NAMALWA (cell line): Measurements from ENCODE around the gene CEP20.
"Not testable (repeated sequence)": the region's sequence is repeated elsewhere in the genome, so short reads cannot be mapped to it uniquely, and the experiment has no call there.

Experiments
- DNase-seq: peaks from one replicate; pipeline ENCODE4 v3.0.0-alpha.2; 2015; ENCODE audit warnings: low spot score

CEP20 gene, protein sequence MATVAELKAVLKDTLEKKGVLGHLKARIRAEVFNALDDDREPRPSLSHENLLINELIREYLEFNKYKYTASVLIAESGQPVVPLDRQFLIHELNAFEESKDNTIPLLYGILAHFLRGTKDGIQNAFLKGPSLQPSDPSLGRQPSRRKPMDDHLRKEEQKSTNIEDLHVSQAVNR

DNA sequence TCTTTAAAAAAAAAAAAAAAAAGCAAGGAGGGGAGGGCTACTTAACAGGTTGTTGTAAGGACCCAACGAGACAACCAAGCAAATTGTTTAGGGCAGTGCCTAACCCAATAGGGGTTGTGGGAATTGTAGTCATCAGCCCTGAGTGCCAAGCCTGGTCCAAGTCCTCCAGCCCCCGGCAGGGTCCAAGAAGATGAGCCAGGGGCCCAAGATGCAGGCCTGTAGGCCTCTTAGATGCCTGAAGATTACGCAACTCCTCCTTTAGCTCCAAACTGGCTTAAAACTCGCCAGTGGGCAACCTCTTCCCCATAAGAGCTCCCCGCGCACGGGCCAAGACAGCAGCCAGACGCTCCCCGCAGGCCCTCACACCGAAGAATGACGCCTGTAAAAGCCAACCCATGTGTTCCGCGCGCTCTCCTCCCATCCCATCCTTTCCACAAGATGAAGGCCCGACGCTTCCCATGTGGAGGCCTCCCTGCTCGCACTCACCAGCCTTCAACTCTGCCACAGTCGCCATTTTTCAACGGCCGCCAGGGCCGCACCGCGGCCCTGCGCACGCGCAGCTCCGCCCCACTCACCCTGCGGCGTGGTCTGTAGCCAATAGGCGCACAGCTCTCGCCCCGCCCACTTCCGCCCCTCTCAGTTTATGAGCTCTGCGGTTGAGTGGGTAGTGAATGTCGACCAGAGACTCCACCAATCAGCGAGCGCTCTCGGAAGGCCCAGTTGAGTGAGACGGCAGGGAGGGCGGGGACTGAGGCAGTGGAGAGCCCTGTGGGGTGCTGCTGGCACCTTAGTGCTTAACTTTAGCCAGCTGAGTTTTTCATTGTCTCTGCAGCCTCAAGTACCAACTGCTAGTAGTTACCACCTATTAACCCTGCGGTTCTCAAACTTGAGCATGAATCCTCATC is at the start of gene CEP20:
CEP20 (minus strand) TSS at position 532 of the 905 bp plus-strand sequence; CDS start at position 514, 18 bp downstream.
- peak; percentile 100 for DNase-seq

DNA sequence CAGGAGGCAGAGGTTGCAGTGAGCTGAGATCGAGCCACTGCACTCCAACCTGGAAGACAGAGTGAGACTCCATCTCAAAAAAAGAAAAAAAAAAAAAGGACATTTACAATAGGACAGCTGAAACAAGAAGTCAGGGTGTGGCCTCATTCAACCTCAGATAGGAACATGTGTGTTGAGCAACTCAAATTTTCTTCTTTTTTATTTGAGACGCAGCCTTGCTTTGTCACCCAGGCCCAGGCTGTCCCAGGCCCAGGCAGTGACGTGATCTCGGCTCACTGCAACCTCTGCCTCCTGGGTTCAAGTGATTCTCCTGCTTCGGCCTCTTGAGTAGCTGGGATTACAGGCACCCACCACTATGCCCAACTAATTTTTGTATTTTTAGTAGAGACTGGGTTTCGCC is 48.4 kb upstream of the CEP20 start:
- not testable (repeated sequence) for DNase-seq

DNA sequence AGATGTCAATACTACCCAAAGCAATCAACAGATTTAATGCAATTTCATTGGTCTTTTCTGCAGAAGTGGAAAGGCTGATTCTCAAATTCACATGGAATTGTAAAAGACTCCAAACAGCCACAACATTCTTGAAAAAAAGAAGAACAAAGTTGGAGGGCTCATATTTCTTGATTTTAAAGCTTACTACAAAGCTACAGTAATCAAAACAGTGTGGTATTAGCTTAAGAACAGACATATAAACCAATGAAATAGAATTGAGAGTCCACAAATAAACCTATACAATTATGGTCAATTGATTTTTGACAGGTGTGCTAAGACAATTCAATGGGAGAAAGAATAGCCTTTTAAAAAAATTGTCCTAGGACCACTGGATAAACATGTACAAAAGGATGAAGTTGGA is 46.6 kb upstream of the CEP20 start:
- no peak for DNase-seq

DNA sequence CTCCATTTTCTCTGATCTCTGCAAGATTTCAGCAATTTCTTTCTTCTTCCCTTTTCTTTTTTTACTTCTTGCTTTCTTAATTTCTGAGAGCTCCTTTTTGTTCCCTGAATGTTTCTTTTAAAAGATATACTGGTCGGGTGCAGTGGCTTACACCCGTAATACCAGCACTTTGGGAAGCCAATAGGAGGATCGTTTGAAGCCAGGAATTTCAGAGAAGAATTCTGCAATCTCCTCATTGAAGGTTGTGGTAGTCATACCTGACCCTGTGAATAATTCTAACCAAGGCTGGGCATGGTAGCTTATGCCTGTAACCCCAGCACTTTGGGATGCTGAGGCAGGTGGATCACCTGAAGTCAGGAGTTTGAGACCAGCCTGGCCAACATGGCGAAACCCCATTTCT is 45.4 kb upstream of the CEP20 start:
- DNase-seq: no peak

DNA sequence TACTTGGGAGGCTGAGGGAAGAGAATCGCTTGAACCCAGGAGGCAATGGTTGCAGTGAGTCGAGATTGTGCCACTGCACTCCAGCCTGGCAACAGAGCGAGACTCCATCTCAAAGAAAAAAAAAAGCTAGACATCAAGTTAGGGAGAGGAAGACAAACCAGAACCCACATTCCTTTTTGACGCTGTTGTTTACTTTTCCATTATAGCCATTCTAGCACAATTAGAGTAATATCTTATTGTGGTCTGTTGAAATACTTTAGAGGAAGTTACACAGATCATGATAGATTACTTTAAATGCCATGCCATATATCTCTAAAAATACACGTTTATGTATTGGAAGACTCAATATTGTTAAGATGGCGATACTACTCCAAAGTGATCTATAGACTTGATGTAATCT is 44.5 kb upstream of the CEP20 start:
- no peak for DNase-seq

DNA sequence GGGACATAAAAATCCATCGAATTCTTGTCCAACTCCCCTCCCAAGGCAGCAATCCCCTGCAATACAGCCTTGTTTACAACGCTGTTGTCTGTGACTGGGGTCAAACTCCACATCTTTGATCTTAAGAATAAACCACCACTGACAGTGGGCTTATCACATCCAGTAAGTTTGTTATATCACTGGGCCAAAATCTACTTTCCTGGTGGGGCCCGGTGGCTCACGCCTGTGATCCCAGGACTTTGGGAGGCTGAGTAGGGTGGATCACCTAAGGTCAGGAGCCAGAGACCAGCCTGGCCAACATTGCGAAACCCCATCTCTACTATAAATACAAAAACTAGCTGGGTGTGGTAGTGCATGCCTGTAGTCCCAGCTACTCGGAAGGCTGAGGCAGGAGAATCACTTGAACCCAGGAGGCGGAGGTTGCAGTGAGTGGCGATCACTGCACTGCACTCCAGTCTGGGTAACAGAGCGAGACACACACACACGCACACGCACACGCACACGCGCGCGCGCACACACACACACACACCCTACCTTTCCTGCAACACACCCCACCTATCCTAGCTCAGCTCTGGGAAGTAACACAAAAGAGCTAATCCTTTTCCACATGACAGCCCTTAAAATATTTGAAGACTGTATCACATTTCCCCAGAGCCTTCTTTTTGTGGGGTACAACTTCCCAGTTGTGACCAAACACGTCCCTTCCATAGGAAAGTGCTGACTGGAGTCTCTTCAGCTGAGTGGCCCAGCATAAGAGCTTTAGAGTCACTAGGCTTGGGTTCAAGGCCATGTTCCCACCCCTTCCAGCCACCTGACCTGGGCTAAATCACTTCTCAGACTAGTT is 40.1 kb upstream of the CEP20 start:
- DNase-seq: no peak

DNA sequence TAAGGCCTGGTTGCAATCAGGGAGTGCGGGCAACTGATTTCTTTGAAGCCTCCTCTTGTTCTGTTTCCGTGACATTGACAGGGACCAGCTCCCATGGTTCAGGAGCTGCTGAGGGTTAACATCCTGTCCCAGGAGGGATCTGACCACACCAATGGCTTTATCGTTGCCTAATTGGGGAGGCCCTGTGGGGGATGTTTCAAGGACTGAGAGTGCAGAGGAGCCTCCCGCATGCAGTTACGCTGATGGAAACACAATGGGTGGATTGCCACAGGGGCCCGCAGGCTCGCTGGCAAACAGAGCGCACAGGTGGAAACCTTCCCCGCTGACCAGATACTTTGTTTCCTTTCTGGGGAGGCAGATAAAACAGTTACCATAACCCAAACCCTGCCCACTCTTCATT is 37.2 kb upstream of the CEP20 start:
- DNase-seq: no peak

DNA sequence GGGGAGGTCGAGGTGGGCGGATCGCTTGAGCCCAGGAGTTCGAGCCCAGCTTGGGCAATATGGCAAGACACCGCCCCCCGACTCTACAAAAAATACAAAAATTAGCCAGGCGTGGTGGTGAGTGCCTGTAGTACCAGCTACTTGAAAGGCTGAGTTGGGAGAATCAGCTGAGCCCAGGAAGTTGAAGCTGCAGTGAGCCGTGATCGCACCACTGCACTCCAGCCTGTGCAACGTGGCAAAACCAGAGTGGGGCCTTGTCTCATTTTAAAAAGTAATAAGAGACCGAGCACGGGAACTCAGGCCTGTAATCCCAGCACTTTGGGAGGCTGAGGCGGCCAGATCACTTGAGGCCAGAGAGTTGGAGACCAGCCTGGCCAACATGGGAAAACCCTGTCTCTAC is 36.6 kb upstream of the CEP20 start:
- DNase-seq: no peak

DNA sequence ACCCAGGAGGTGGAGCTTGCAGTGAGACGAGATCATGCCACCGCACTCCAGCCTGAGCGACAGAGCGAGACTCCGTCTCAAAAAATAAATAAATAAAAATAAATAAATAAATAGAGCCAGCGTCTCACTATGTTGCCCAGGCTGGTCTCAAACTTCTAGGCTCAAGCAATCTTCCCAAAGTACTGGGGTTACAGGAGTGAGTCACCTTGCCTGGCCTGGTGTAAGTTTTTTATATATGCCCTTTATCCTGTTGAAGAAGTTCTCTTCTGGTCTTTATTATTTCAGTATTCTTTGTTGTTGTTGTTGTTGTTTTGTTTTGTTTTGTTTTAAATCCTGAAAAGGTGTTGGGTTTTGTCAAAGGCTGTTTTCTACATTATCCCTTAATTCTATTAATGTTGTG is 30.9 kb upstream of the CEP20 start:
- DNase-seq: no peak

DNA sequence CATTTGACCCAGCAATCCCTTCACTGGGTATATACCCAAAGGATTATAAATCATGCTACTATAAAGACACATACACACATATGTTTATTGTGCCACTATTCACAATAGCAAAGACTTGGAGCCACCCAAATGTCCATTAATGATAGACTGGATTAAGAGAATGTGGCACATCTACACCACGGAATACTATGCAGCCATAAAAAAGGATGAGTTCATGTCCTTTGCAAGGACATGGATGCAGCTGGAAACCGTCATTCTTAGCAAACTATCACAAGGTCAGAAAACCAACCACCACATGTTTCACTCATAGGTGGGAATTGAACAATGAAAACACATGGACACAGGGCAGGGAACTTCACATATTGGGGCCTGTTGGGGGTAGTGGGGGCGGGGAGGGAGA is 29.9 kb upstream of the CEP20 start:
- DNase-seq: not testable (repeated sequence)

DNA sequence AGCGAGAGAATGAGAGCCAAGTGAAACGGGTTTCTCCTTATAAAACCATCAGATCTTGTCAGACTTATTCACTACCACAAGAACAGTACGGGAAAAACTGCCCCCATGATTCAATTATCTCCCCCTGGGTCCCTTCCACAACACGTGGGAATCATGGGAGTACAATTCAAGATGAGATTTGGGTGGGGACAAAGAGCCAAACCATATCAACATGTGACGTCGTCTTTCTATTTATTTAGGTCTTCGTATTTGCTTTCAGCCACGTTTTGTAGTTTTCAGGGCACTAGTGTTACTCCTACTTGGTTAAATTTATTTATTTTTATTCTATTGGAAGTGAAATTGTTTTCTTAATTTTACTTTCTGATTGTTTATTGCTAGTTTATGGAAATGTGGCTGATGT is 27.9 kb upstream of the CEP20 start:
- DNase-seq: no peak

DNA sequence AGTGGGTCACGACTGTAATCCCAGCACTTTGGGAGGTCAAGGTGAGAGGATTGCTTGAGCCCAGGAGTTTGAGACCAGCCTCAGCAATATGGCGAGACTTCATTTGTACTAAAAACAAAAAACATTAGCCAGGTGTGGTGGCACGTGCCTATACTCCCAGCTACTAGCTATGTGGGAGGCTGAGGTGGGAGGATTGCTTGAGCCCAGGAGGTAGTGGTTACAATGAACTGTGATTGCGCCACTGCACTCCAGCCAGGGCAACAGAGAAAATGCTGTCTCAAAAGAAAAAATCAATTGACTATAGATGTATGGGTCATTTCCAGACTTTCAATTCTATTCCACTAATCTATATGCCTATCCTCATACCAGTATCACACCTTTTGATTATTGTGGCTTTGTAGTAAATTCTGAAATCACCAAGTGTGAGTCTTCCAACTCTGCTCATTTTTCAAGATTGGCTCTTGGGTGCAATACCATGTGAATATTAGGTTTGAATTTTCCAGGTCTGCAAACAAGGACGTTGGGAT is 27.2 kb upstream of the CEP20 start:
- no peak for DNase-seq

DNA sequence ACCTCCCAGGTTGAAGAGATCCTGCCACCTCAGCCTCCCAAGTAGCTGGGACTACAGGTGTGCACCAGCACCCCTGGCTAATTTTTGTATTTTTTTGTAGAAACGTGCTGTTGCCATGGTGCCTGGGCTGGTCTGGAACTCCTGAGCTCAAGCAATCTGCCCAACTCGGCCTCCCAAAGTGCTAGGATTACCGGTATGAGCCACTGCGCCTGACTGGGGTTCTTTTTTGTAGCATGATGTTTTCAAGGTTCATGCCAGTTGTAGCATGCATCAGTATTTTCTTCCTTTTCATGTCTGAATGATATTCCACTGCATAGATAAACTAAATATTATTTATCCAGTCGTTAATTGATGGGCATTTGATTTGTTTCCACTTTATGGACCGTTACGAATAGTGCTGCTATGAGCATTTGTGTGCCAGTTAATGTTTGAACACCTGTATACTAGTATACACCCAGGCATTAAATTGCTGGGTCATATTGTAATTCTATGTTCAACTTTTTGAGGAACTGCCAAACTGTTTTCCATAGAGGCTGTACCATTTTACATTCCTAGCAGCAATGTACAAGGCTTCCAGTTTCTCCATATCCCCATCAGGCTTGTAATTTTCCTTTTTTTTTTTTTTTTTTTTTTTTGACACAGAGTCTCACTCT is 24.8 kb upstream of the CEP20 start:
- no peak for DNase-seq

DNA sequence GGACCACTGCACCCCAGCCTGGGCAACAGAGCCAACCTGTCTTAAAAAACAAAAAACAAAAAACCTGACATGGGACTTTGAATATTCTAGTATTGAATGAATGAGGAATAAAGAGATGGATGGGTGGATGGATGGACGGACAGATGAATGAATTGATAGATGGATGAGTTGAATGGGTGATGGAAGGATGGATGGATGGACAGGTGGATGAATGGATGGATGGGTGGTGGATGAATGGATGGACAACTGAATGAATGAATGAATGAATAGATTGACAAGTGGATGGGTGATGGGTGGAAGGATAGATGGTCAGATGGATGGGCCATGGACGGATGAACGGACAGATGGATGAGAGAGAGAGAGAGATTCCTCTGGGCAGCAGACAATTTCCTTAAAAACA is 22.8 kb upstream of the CEP20 start:
- no peak for DNase-seq

DNA sequence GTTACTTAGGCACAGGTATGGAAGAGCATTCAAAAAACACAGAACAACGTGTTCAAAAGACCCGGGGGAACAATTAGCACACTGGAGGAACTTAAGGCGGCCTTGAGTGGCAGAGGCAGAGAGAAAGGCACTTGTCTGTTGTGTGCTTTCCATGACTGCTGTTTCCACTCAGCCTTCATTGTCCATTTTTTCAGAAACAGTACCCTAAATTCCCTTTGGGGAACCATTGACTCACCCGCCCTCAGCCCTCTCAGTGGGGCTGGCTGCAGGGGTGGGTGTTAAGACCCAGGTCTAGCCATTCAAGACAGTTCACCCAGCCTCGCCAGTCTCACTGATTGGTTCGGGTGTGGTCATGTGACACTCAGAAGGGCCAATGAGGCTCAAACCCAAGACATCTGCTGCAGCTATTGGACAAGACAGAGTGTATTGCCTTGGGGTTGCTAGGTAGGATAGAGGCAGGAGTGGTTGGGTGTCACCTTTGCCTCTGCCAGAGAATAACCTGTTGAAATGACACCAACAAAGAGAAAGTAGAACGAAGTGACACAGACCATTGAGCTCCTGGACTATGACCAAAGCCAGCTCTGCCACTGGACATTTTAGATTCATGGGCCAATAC is 19.6 kb upstream of the CEP20 start:
- peak; percentile 98 for DNase-seq

DNA sequence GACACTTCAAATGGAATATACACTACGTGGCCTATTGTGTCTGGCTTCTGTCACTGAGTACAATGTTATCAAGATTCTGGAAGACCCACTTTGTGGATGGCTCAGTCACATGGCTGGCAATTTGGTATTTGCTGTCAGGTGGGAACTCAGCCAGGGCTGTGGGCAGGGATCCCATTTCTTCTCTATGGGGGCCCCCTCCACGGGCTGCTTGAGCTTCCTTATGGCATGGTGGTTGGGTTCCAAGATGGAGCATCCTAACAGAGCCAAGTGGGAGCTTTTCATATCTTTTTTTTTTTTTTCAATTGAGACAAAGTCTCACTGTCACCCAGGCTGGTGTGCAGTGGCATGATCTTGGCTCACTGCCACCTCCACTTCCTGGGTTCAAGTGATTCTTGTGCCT is 18.0 kb upstream of the CEP20 start:
- DNase-seq: no peak

DNA sequence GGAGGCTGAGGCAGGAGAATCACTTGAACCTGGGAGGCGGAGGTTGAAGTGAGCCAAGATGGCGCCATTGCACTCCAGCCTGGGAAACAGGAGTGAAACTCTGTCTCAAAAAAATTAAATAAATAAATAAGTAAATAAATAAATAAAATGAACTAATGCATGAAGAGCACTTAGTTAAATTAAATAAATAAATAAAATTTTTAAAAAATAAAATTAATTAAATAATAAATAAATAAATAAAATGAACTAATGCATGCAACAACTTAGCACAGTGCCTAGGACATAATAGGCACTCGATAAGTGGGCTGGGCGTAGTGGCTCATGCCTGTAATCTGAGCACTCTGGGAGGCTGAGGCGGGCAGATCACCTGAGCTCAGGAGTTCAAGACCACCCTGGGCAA is 15.6 kb upstream of the CEP20 start:
- no peak for DNase-seq

DNA sequence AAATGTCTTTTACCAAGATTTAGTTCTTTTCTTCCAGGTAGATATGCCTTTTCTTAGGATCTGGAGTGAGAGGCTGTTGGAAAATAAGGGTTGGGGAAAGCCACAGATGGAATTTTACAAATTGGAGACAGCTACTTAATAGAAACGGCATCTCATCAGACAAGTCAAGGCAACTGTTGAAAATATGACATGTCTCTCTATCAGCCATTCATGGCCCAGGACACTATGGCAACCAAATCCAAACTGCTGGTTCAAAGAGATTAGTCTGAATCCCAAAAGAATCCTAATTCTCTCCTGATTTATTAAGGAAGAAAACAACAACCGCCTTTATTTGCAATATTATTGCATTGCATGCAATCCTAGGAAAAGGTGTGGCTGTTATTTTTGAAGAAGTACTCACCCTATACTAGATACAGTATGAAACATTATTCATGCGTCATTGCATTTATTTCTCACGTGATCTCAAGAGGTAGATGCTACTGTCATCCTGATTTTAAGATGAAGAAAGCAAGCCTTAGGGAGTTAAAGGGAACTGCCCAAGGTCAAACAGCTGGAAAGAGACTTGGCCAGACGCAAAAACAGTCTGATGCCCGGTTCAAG is 12.6 kb upstream of the CEP20 start:
- no peak for DNase-seq

DNA sequence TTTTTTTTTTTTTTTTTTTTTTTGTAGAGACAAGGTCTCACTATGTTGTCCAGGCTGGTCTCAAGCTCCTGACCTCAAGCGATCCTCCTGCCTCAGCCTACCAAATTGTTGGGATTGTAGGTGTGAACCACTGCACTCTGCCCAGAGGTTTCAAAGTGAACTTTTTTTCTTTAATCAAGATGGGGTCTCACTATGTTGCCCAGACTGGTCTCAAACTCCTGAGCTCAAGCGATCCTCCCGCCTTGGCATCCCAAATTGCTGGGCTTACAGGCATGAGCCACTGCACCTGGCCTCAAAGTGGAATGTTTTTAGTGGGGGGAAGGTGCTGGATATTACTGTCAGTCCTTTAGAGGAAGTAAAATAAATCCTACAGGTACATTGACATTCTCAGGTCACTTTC is 12.0 kb upstream of the CEP20 start:
- no peak for DNase-seq

DNA sequence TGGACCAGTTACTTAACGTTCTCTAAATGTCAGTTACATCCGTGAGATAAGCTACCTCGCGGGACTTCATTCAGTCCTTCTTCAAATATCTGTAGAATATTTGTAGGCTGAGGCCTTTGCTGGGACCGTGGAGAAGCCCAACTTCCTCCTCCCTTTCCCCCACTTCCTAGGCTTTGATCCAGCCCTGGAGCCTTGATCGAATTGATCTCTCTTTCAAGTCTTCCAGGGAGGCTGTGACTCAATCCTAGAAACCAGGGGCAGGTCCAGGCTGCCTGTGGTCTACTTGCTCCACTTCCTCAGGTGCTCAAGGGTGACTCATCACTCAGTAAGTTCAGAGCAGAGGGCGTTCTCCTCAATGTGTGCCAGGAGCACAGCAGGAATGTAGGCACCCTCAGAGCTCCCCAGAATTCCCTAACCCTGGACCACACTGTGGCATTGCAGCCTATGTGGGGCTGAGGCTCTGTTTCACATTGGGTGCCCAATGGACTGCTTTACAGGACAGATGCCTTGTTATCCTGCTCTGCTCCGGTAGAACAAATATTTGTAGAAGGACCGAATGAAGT is 11.2 kb upstream of the CEP20 start:
- no peak for DNase-seq

DNA sequence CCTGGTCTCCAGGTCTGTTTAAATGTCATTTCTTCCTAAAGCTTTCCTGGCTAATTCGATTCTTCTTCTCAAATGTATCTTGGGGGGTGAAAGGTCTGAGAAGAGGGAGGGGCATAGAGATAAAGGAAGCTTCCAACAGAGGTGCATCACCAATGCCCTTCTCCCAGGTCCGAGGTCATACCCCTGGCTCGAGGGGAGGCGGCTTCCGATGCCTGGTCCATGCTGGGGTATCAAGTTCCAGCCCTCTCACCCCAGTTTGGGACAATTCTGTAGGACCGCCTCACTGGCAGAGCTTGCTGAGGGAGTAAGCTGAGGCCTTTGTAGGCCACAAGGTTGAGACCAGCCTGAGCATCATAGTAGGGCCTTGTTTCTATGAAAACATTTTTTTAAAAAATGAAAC is 10.3 kb upstream of the CEP20 start:
- DNase-seq: no peak
